Measurements from ENCODE around the gene GAPDHS.
A peak's percentile ranks its signal among the peaks of the same experiment; 100 is the strongest.

Gene GAPDHS

GRCh38 chr19:35495107-35496064, 37.9 kb upstream of the GAPDHS start:
- H3K4me3 ChIP-seq (ENCODE audit: low read depth, low read length), result no peak overlapping the region
- no peak overlapping the region for H3K9ac ChIP-seq

DNA sequence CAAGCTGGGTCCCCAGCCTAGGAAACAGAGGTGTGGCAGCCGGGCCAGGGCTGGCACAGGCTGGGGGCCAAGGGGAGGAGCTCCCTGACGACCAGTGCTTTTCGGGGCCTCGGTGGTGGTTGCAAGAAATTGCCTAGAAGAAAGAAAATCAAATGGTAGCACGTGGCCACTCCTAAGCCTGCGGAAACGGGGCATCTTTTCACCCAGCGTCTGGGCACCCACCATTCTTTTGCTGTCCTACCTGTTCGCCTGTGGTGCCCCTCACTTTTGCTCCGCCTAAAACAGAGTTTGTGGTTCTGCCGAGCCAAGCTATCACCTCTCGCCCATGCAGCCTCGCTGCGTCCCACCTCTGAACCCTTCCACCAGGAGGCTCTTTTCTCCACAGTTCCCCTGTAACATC, 35.9 kb upstream of the GAPDHS start:
- Histone ChIP-seq H3K4me2 (ENCODE audit: low read length) (no peak overlapping the region), H3K27me3 (ENCODE audit: control insufficient read depth, insufficient read depth, low read length) (no peaks in the 10 kb centered on the region), H3K9ac (no peak overlapping the region), H3K27ac (no peak overlapping the region), H3K4me3 (ENCODE audit: low read depth, low read length) (no peak overlapping the region), H3K9me3 (ENCODE audit: control insufficient read depth, low read length) (no peaks in the 10 kb centered on the region), H3K4me1 (peaks cover 36% of the 10 kb centered on the region), H2AFZ (no peak overlapping the region), H3K36me3 (ENCODE audit: control insufficient read depth, insufficient read depth, low read length) (no peaks in the 10 kb centered on the region), H3K79me2 (no peaks in the 10 kb centered on the region)
- no peak for TF ChIP-seq CTCF (IDR thresholded peaks at IDR 0.05)

More at GRCh38 chr19:35495107-35496064, 37.9 kb upstream of the GAPDHS start:
- Histone ChIP-seq H3K4me2 (ENCODE audit: low read length) (no peak overlapping the region), H3K36me3 (ENCODE audit: control insufficient read depth, insufficient read depth, low read length) (no peaks in the 10 kb centered on the region), H3K27ac (no peak overlapping the region), H3K79me2 (no peaks in the 10 kb centered on the region), H3K4me1 (peaks cover 19% of the 10 kb centered on the region), H3K9me3 (ENCODE audit: control insufficient read depth, low read length) (no peaks in the 10 kb centered on the region), H2AFZ (peak overlapping the region; percentile 72), H3K27me3 (ENCODE audit: control insufficient read depth, insufficient read depth, low read length) (no peaks in the 10 kb centered on the region)
- peak; percentile 98 for TF ChIP-seq CTCF (IDR thresholded peaks at IDR 0.05)

DNA sequence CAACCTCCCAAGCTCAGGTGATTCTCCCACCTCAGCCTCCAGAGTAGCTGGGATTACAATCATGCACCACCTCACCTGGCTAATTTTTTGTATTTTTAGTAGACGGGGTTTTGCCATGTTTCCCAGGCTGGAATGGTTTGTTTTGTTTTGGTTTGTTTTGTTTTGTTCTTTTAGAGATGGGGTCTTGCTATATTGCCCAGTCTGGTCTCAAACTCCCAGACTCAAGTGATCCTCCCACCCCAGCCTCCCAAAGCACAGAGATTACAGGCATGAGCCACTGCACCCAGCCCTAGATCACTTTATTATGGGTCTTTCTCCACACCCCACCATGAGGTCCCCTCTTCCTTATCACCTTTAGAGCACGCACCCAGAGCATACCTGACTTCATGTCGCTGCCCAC, 35.0 kb upstream of the GAPDHS start:
- no peak for TF ChIP-seq CTCF (IDR thresholded peaks at IDR 0.05)
- H3K4me3 ChIP-seq (ENCODE audit: low read depth, low read length), result no peak overlapping the region
- no peaks in the 10 kb centered on the region for H3K36me3 ChIP-seq (ENCODE audit: control insufficient read depth, insufficient read depth, low read length)
- H3K79me2 ChIP-seq, result no peaks in the 10 kb centered on the region
- H3K4me2 ChIP-seq (ENCODE audit: low read length), result no peak overlapping the region
- no peak overlapping the region for H2AFZ ChIP-seq
- no peak overlapping the region for H3K9ac ChIP-seq
- peaks cover 36% of the 10 kb centered on the region for H3K4me1 ChIP-seq
- H3K27me3 ChIP-seq (ENCODE audit: control insufficient read depth, insufficient read depth, low read length), result no peaks in the 10 kb centered on the region
- H3K9me3 ChIP-seq (ENCODE audit: control insufficient read depth, low read length), result no peaks in the 10 kb centered on the region
- H3K27ac ChIP-seq, result no peak overlapping the region

- Histone ChIP-seq H3K27me3 (ENCODE audit: control insufficient read depth, insufficient read depth, low read length) (no peaks in the 10 kb centered on the region), H2AFZ (no peak overlapping the region), H3K9ac (no peak overlapping the region), H3K9me3 (ENCODE audit: control insufficient read depth, low read length) (no peaks in the 10 kb centered on the region), H3K36me3 (ENCODE audit: control insufficient read depth, insufficient read depth, low read length) (no peaks in the 10 kb centered on the region), H3K27ac (no peak overlapping the region), H3K4me3 (ENCODE audit: low read depth, low read length) (no peak overlapping the region), H3K4me2 (ENCODE audit: low read length) (no peak overlapping the region), H3K79me2 (no peaks in the 10 kb centered on the region), H3K4me1 (peaks cover 36% of the 10 kb centered on the region)
- TF ChIP-seq CTCF (IDR thresholded peaks at IDR 0.05), result no peak
Measured at GRCh38 chr19:35498984-35499527, 34.2 kb upstream of the GAPDHS start.
